Loucy (cell line): ENCODE results near the gene LENG8.
"Not testable (repeated sequence)": the region's sequence is repeated elsewhere in the genome, so short reads cannot be mapped to it uniquely, and the experiment has no call there.

Experiments used
- H2AFZ ChIP-seq: fragments of 200-600 bp; sonication (generic); 2 replicates; pipeline ENCODE4 v1.6.0; 2016; ENCODE audit warnings: antibody characterized with exemption, mild to moderate bottlenecking, low read length, moderate library complexity
- H3F3A ChIP-seq: fragments of 200-600 bp; 2 replicates; pipeline ENCODE4 v1.6.0; 2016; ENCODE audit warnings: antibody characterized with exemption, low read depth, mild to moderate bottlenecking
- H3K27me3 ChIP-seq: fragments of 200-600 bp; sonication (generic); 2 replicates; pipeline ENCODE4 v1.6.1; 2014; ENCODE audit warnings: low read length, mild to moderate bottlenecking; ENCODE audit not compliant: insufficient read depth, poor library complexity, severe bottlenecking
- H3K36me3 ChIP-seq: fragments of 200-600 bp; sonication (generic); 2 replicates; pipeline ENCODE4 v1.6.1; 2016; ENCODE audit warnings: low read length; ENCODE audit not compliant: insufficient read depth
- H3K4me1 ChIP-seq: fragments of 200-600 bp; sonication (generic); 2 replicates; pipeline ENCODE4 v1.5.1; 2014; ENCODE audit warnings: low read length, mild to moderate bottlenecking; ENCODE audit not compliant: insufficient read depth, poor library complexity, severe bottlenecking
- H3K4me2 ChIP-seq: fragments of 200-600 bp; sonication (generic); 2 replicates; pipeline ENCODE4 v1.6.0; 2014; ENCODE audit warnings: antibody characterized with exemption, low read length, low read depth, mild to moderate bottlenecking; ENCODE audit not compliant: poor library complexity, severe bottlenecking
- H3K4me3 ChIP-seq: fragments of 200-600 bp; sonication (generic); 2 replicates; pipeline ENCODE4 v1.5.1; 2014; ENCODE audit warnings: low read length, mild to moderate bottlenecking, mixed read lengths; ENCODE audit not compliant: poor library complexity, severe bottlenecking
- H3K79me2 ChIP-seq: fragments of 200-600 bp; sonication (generic); 2 replicates; pipeline ENCODE4 v1.6.1; 2014; ENCODE audit warnings: low read length; ENCODE audit not compliant: insufficient read depth
- H3K9ac ChIP-seq: fragments of 200-600 bp; sonication (generic); 2 replicates; pipeline ENCODE4 v1.6.0; 2014; ENCODE audit warnings: mild to moderate bottlenecking, low read depth, low read length, moderate library complexity; ENCODE audit not compliant: poor library complexity, severe bottlenecking
- H3K9me2 ChIP-seq: fragments of 200-600 bp; sonication (generic); replicated peaks from 2 replicates; pipeline ENCODE4 v1.6.1; 2016; ENCODE audit warnings: low read depth, low read length, mixed read lengths
- H3K9me3 ChIP-seq: fragments of 200-600 bp; sonication (generic); 2 replicates; pipeline ENCODE4 v1.6.1; 2014; ENCODE audit warnings: mild to moderate bottlenecking, antibody characterized with exemption, low read length, low read depth; ENCODE audit not compliant: insufficient read depth
- H4K20me1 ChIP-seq: fragments of 200-600 bp; sonication (generic); 2 replicates; pipeline ENCODE4 v1.6.0; 2014; ENCODE audit warnings: antibody characterized with exemption, low read length, mild to moderate bottlenecking; ENCODE audit not compliant: insufficient read depth, poor library complexity, severe bottlenecking
- EZH2phosphoT487 ChIP-seq: fragments of 200-600 bp; IDR thresholded peaks from 2 replicates; pipeline ENCODE4 v1.6.1; 2018; ENCODE audit warnings: antibody characterized with exemption, mild to moderate bottlenecking, moderate library complexity, borderline replicate concordance
- TF ChIP-seq, protein P1 (sequence below): fragments of 200-600 bp; sonication (generic); conservative IDR thresholded peaks from 2 replicates; pipeline ENCODE4 v1.5.1; 2014; ENCODE audit warnings: mild to moderate bottlenecking, antibody characterized with exemption, low read length

Gene LENG8

GRCh38 chr19:54446349-54446748 lies 2.6 kb upstream of the LENG8 start:
- H3K4me2 ChIP-seq, H3F3A ChIP-seq, H3K9me2 ChIP-seq, H3K4me3 ChIP-seq, H3K9me3 ChIP-seq, H3K9ac ChIP-seq, H3K36me3 ChIP-seq, H2AFZ ChIP-seq, H3K27me3 ChIP-seq: not testable (repeated sequence)
- Histone ChIP-seq H3K4me1 (peaks cover 26% of the 10 kb centered on the region), H3K79me2 (peaks cover 47% of the 10 kb centered on the region), H4K20me1 (peaks cover 32% of the 10 kb centered on the region)
- TF ChIP-seq, protein P1, sequence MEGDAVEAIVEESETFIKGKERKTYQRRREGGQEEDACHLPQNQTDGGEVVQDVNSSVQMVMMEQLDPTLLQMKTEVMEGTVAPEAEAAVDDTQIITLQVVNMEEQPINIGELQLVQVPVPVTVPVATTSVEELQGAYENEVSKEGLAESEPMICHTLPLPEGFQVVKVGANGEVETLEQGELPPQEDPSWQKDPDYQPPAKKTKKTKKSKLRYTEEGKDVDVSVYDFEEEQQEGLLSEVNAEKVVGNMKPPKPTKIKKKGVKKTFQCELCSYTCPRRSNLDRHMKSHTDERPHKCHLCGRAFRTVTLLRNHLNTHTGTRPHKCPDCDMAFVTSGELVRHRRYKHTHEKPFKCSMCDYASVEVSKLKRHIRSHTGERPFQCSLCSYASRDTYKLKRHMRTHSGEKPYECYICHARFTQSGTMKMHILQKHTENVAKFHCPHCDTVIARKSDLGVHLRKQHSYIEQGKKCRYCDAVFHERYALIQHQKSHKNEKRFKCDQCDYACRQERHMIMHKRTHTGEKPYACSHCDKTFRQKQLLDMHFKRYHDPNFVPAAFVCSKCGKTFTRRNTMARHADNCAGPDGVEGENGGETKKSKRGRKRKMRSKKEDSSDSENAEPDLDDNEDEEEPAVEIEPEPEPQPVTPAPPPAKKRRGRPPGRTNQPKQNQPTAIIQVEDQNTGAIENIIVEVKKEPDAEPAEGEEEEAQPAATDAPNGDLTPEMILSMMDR = 0 out of 2 replicates have a peak, but pooled peaks have one; percentile 13

DNA sequence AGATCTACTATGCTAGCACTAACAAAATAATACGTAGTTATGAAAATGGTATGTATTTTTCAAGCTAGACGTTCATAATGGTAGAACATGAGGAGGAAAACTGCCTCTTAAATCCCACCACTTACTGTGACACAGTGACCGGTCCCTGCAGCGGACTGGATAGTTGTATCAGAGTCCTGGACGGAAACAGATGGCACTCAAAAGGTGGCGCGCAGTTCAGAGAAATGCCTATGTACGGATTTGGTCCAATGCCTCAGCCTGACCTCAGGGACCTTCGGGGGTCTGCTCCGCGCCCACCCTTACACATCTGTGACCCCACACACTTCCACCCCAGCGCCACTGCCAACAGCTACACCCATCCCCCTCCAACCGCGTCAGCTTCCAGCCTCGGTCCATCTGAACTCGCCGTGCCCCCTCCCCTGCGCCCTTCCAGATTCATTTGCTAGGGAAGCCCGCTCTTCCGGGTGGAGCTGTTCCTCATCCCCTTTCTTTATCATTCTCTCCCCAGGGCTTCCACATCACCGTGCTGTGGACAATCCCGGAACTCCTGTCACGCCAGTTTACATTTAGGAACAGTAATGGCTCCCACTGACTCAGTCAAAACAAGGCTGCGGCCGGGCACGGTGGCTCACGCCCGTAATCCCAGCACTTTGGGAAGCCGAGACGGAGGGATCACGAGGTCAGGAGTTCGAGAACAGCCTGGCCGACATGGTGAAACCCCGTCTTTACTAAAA lies 792 bp upstream of the LENG8 start:
- H3K27me3 ChIP-seq = no peaks in the 10 kb centered on the region
- TF ChIP-seq, protein P1 = no peak
- no peak for TF ChIP-seq EZH2phosphoT487
- peaks cover 16% of the 10 kb centered on the region; the same call in 1 of the 2 replicates for H3K36me3 ChIP-seq
- H3K4me2 ChIP-seq = peak overlapping the region; percentile 77
- no peaks in the 10 kb centered on the region for H3K9me3 ChIP-seq
- peaks cover 51% of the 10 kb centered on the region for H4K20me1 ChIP-seq
- peak overlapping the region; percentile 89 for H2AFZ ChIP-seq
- H3K4me3 ChIP-seq = peak overlapping the region; percentile 84
- no peaks in the 10 kb centered on the region for H3F3A ChIP-seq
- H3K9ac ChIP-seq = peak overlapping the region; percentile 90
- no peaks in the 10 kb centered on the region for H3K9me2 ChIP-seq
- H3K4me1 ChIP-seq = peaks cover 35% of the 10 kb centered on the region
- peaks cover 66% of the 10 kb centered on the region for H3K79me2 ChIP-seq

- Histone ChIP-seq H3K9me2 (no peaks in the 10 kb centered on the region), H2AFZ (no peak overlapping the region), H3K9me3 (no peaks in the 10 kb centered on the region), H3K79me2 (peaks cover 81% of the 10 kb centered on the region), H3K27me3 (no peaks in the 10 kb centered on the region), H4K20me1 (peaks cover 64% of the 10 kb centered on the region), H3K4me3 (peak overlapping the region; percentile 84), H3K9ac (peak overlapping the region; percentile 90), H3K4me1 (peaks cover 35% of the 10 kb centered on the region), H3K36me3 (peaks cover 31% of the 10 kb centered on the region; the same call in 1 of the 2 replicates), H3F3A (no peaks in the 10 kb centered on the region), H3K4me2 (peak overlapping the region; percentile 96)
- TF ChIP-seq, protein P1 = no peak
- TF ChIP-seq EZH2phosphoT487 = no peak
Observed at GRCh38 chr19:54449701-54450069, 686 bp downstream of the LENG8 start.
